GM23338 (cell line): ENCODE measurements around the gene PIAS4. TPM values are rescaled to one million over a fixed set of nuclear protein-coding genes. Genes with fewer than 3 reads are reported as not detected.

Experiments used
- ATAC-seq: fragments of 200-7000 bp; cut with Tn5 transposase; 3 replicates; pipeline ENCODE4 v1.9.1; 2020
- DNase-seq: peaks from one replicate; pipeline ENCODE4 v3.0.0-alpha.2; 2015; ENCODE audit warnings: low spot score
- H2AFZ ChIP-seq: fragments of 200-600 bp; sonication (generic); 2 replicates; pipeline ENCODE4 v1.8.0; 2016; ENCODE audit warnings: antibody characterized with exemption, mild to moderate bottlenecking, moderate library complexity
- H3F3A ChIP-seq: fragments of 200-600 bp; sonication (generic); replicated peaks from 2 replicates; pipeline ENCODE4 v1.8.0; 2017; ENCODE audit warnings: antibody characterized with exemption, mixed run types, low read depth
- H3K27ac ChIP-seq: fragments of 200-600 bp; sonication (generic); 2 replicates; pipeline ENCODE4 v1.6.1; 2016; ENCODE audit warnings: low read depth
- H3K27me3 ChIP-seq: fragments of 200-600 bp; sonication (generic); 2 replicates; pipeline ENCODE4 v1.8.0; 2016; ENCODE audit warnings: mild to moderate bottlenecking, mixed run types, moderate library complexity; ENCODE audit not compliant: insufficient read depth
- H3K36me3 ChIP-seq: fragments of 200-600 bp; sonication (generic); 2 replicates; pipeline ENCODE4 v1.8.0; 2016; ENCODE audit warnings: mild to moderate bottlenecking; ENCODE audit not compliant: insufficient read depth
- H3K4me1 ChIP-seq: fragments of 200-600 bp; sonication (generic); 2 replicates; pipeline ENCODE4 v1.8.0; 2016; ENCODE audit warnings: mild to moderate bottlenecking, moderate library complexity; ENCODE audit not compliant: insufficient read depth
- H3K4me2 ChIP-seq: fragments of 200-600 bp; sonication (generic); 2 replicates; pipeline ENCODE4 v1.7.1; 2017; ENCODE audit warnings: mixed run types
- H3K4me3 ChIP-seq: fragments of 200-600 bp; sonication (generic); 2 replicates; pipeline ENCODE4 v1.6.1; 2016; ENCODE audit warnings: mixed run types
- H3K79me2 ChIP-seq: fragments of 200-600 bp; sonication (generic); replicated peaks from 2 replicates; pipeline ENCODE4 v1.8.0; 2017; ENCODE audit warnings: mild to moderate bottlenecking; ENCODE audit not compliant: insufficient read depth
- H3K9me2 ChIP-seq: fragments of 200-600 bp; sonication (generic); 2 replicates; pipeline ENCODE4 v1.8.0; 2017; ENCODE audit not compliant: insufficient read depth
- H4K20me1 ChIP-seq: fragments of 200-600 bp; sonication (generic); replicated peaks from 2 replicates; pipeline ENCODE4 v1.8.0; 2017; ENCODE audit warnings: mild to moderate bottlenecking; ENCODE audit not compliant: insufficient read depth
- H3K27ac Mint-ChIP-seq: 2 replicates; pipeline ENCODE4 v1.8.0; 2020; ENCODE audit warnings: inconsistent platforms, mild to moderate bottlenecking, moderate library complexity, mixed read lengths
- H3K27me3 Mint-ChIP-seq: 3 replicates; pipeline ENCODE4 v1.8.0; 2022; ENCODE audit warnings: low read depth, mild to moderate bottlenecking, moderate library complexity, mixed read lengths, inconsistent platforms; ENCODE audit not compliant: insufficient read depth, poor library complexity
- H3K36me3 Mint-ChIP-seq: 3 replicates; pipeline ENCODE4 v1.8.0; 2021; ENCODE audit warnings: low read depth, mild to moderate bottlenecking, inconsistent platforms, moderate library complexity, mixed read lengths
- H3K4me1 Mint-ChIP-seq: 3 replicates; pipeline ENCODE4 v1.8.0; 2020; ENCODE audit warnings: mild to moderate bottlenecking, inconsistent platforms, mixed read lengths
- H3K4me3 Mint-ChIP-seq: 3 replicates; pipeline ENCODE4 v1.8.0; 2021; ENCODE audit warnings: moderate library complexity, mild to moderate bottlenecking, inconsistent platforms, mixed read lengths
- H3K9me3 Mint-ChIP-seq: 3 replicates; pipeline ENCODE4 v1.8.0; 2020; ENCODE audit warnings: moderate library complexity, mild to moderate bottlenecking, inconsistent platforms, mixed read lengths
- EZH2 ChIP-seq: fragments of 200-600 bp; sonication (generic); IDR thresholded peaks from one replicate; pipeline ENCODE4 v1.8.0; 2017; ENCODE audit warnings: antibody characterized with exemption, mild to moderate bottlenecking, low read depth; ENCODE audit not compliant: unreplicated experiment
- JUNB ChIP-seq: IDR thresholded peaks from one replicate; pipeline ENCODE4 v1.6.1; 2016; ENCODE audit warnings: antibody characterized with exemption; ENCODE audit not compliant: unreplicated experiment
- ZNF114 ChIP-seq: fragments of 250-450 bp; sonication (Bioruptor Pico); IDR thresholded peaks from 2 replicates; pipeline ENCODE4 v1.5.0; 2020; ENCODE audit warnings: mild to moderate bottlenecking, moderate library complexity
- polyA plus RNA-seq: library from polyadenylated mRNA; unstranded; fragments of >200 nt; fragmentation: Nextera tagmentation; extraction: Ambion mirVana; gene quantifications from 2 replicates; pipeline ENCODE4 v1.2.1, GENCODE V29; 2016
- total RNA-seq: library from RNA; depleted of rRNA; stranded (reverse); fragments of >200 nt; shearing (Covaris generic); gene quantifications from 2 replicates; pipeline ENCODE4 v1.2.3, GENCODE V29; 2014
- TF ChIP-seq, protein P1 (sequence below): fragments of 250-450 bp; sonication (Bioruptor Pico); IDR thresholded peaks from 2 replicates; pipeline ENCODE4 v1.5.0; 2020; ENCODE audit warnings: mild to moderate bottlenecking, moderate library complexity
- TF ChIP-seq, protein P2 (sequence below): IDR thresholded peaks from one replicate; pipeline ENCODE4 v1.6.1; 2018; ENCODE audit warnings: antibody characterized with exemption; ENCODE audit not compliant: unreplicated experiment

PIAS4 gene
- total and polyA plus RNA-seq, 2 experiments from 2014 or later: 17.0 to 48.4 TPM

DNA sequence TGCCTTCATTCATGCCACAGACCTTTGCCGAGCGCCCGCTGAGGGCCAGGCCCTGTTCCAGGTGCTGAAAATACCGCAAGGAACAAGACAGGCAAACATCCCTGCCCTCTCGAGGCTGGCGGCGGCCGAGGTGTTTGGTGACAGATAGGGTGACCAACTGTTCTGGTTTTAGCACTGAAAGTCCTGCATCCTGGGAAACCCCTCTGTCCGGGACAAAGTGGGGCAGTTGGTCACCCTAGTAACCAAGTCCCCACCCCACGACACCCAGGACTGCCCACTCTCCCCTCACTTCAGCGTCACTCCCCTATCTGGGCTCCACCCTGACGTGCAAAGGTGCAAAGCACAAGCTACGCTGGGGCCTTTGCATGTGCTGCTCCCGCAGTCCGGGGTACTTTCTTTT lies 41.9 kb downstream of the PIAS4 start:
- H3K36me3 Mint-ChIP-seq: peaks cover 41% of the 10 kb centered on the region
- H3K27me3 Mint-ChIP-seq: peaks cover 14% of the 10 kb centered on the region
- no peak overlapping the region for H3K27ac Mint-ChIP-seq
- no peak for DNase-seq
- no peaks in the 10 kb centered on the region; the same call in 2 of the 3 replicates for H3K9me3 Mint-ChIP-seq
- Histone ChIP-seq H3K79me2 (peaks cover 43% of the 10 kb centered on the region), H2AFZ (no peak overlapping the region), H3K9me2 (no peaks in the 10 kb centered on the region), H3K4me3 (no peak overlapping the region), H4K20me1 (peaks cover 30% of the 10 kb centered on the region), H3K4me1 (peaks cover 9% of the 10 kb centered on the region; the same call in 1 of the 2 replicates), H3K27ac (no peak overlapping the region), H3K4me2 (no peak overlapping the region), H3F3A (peaks cover 28% of the 10 kb centered on the region; the same call in 1 of the 2 replicates), H3K36me3 (no peaks in the 10 kb centered on the region), H3K27me3 (no peaks in the 10 kb centered on the region)
- no peak for TF ChIP-seq ZNF114
- TF ChIP-seq, protein P1, sequence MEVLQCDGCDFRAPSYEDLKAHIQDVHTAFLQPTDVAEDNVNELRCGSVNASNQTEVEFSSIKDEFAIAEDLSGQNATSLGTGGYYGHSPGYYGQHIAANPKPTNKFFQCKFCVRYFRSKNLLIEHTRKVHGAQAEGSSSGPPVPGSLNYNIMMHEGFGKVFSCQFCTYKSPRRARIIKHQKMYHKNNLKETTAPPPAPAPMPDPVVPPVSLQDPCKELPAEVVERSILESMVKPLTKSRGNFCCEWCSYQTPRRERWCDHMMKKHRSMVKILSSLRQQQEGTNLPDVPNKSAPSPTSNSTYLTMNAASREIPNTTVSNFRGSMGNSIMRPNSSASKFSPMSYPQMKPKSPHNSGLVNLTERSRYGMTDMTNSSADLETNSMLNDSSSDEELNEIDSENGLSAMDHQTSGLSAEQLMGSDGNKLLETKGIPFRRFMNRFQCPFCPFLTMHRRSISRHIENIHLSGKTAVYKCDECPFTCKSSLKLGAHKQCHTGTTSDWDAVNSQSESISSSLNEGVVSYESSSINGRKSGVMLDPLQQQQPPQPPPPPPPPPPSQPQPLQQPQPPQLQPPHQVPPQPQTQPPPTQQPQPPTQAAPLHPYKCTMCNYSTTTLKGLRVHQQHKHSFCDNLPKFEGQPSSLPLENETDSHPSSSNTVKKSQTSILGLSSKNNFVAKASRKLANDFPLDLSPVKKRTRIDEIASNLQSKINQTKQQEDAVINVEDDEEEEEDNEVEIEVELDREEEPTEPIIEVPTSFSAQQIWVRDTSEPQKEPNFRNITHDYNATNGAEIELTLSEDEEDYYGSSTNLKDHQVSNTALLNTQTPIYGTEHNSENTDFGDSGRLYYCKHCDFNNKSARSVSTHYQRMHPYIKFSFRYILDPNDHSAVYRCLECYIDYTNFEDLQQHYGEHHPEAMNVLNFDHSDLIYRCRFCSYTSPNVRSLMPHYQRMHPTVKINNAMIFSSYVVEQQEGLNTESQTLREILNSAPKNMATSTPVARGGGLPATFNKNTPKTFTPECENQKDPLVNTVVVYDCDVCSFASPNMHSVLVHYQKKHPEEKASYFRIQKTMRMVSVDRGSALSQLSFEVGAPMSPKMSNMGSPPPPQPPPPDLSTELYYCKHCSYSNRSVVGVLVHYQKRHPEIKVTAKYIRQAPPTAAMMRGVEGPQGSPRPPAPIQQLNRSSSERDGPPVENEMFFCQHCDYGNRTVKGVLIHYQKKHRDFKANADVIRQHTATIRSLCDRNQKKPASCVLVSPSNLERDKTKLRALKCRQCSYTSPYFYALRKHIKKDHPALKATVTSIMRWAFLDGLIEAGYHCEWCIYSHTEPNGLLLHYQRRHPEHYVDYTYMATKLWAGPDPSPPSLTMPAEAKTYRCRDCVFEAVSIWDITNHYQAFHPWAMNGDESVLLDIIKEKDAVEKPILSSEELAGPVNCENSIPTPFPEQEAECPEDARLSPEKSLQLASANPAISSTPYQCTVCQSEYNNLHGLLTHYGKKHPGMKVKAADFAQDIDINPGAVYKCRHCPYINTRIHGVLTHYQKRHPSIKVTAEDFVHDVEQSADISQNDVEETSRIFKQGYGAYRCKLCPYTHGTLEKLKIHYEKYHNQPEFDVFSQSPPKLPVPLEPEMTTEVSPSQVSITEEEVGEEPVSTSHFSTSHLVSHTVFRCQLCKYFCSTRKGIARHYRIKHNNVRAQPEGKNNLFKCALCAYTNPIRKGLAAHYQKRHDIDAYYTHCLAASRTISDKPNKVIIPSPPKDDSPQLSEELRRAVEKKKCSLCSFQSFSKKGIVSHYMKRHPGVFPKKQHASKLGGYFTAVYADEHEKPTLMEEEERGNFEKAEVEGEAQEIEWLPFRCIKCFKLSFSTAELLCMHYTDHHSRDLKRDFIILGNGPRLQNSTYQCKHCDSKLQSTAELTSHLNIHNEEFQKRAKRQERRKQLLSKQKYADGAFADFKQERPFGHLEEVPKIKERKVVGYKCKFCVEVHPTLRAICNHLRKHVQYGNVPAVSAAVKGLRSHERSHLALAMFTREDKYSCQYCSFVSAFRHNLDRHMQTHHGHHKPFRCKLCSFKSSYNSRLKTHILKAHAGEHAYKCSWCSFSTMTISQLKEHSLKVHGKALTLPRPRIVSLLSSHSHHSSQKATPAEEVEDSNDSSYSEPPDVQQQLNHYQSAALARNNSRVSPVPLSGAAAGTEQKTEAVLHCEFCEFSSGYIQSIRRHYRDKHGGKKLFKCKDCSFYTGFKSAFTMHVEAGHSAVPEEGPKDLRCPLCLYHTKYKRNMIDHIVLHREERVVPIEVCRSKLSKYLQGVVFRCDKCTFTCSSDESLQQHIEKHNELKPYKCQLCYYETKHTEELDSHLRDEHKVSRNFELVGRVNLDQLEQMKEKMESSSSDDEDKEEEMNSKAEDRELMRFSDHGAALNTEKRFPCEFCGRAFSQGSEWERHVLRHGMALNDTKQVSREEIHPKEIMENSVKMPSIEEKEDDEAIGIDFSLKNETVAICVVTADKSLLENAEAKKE (CRISPR knock-in tag): no peak
- no peak for TF ChIP-seq JUNB
- TF ChIP-seq, protein P2, sequence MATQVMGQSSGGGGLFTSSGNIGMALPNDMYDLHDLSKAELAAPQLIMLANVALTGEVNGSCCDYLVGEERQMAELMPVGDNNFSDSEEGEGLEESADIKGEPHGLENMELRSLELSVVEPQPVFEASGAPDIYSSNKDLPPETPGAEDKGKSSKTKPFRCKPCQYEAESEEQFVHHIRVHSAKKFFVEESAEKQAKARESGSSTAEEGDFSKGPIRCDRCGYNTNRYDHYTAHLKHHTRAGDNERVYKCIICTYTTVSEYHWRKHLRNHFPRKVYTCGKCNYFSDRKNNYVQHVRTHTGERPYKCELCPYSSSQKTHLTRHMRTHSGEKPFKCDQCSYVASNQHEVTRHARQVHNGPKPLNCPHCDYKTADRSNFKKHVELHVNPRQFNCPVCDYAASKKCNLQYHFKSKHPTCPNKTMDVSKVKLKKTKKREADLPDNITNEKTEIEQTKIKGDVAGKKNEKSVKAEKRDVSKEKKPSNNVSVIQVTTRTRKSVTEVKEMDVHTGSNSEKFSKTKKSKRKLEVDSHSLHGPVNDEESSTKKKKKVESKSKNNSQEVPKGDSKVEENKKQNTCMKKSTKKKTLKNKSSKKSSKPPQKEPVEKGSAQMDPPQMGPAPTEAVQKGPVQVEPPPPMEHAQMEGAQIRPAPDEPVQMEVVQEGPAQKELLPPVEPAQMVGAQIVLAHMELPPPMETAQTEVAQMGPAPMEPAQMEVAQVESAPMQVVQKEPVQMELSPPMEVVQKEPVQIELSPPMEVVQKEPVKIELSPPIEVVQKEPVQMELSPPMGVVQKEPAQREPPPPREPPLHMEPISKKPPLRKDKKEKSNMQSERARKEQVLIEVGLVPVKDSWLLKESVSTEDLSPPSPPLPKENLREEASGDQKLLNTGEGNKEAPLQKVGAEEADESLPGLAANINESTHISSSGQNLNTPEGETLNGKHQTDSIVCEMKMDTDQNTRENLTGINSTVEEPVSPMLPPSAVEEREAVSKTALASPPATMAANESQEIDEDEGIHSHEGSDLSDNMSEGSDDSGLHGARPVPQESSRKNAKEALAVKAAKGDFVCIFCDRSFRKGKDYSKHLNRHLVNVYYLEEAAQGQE: peak; percentile 14
- TF ChIP-seq EZH2: no peak
- peaks cover 16% of the 10 kb centered on the region for H3K4me1 Mint-ChIP-seq
- ATAC-seq: no peak
- H3K4me3 Mint-ChIP-seq: no peak overlapping the region
